ENCODE data around the gene LIPN.

- TF ChIP-seq GABPA (IDR thresholded peaks at IDR 0.05; ENCODE audit: borderline replicate concordance, insufficient read depth, low read length) (no peak), CHD1 (IDR thresholded peaks at IDR 0.05; ENCODE audit: low read depth, low read length) (no peak), SP1 (IDR thresholded peaks at IDR 0.05; ENCODE audit: low read depth, low read length) (no peak), CTCF (IDR thresholded peaks at IDR 0.05; ENCODE audit: control extremely low read depth in 1 of 3, insufficient read depth in 1 of 3, low read depth in 1 of 3, low read length in 3 of 3) (no peak), MAFK (IDR thresholded peaks at IDR 0.05; ENCODE audit: low read depth, low read length) (no peak), CEBPB (IDR thresholded peaks at IDR 0.05; ENCODE audit: low read depth, low read length) (no peak), ATF3 (IDR thresholded peaks at IDR 0.05; ENCODE audit: insufficient read depth, low read depth, low read length) (no peak)
These were observed 34.0 kb upstream of the LIPN start for GRCh38 chr10:88725798-88726197.
